ENCODE data around the gene CERS5.
A peak's percentile ranks its signal among the peaks of the same experiment; 100 is the strongest.
"Not testable (repeated sequence)": the region's sequence is repeated elsewhere in the genome, so short reads cannot be mapped to it uniquely, and the experiment has no call there.

Gene CERS5

GRCh38 chr12:50166799-50167048 lies 445 bp downstream of the CERS5 start:
- Mint-ChIP-seq H3K9me3 (no peaks in the 10 kb centered on the region), H3K36me3 (ENCODE audit: low read depth) (peaks cover 9% of the 10 kb centered on the region), H3K27me3 (no peaks in the 10 kb centered on the region), H3K4me3 (peak overlapping the region; percentile 92), H3K27ac (peak overlapping the region; percentile 91), H3K4me1 (ENCODE audit: low read depth) (peaks cover 38% of the 10 kb centered on the region)

GRCh38 chr12:50164963-50165362 lies 2.2 kb downstream of the CERS5 start:
- Mint-ChIP-seq H3K4me3 (peak overlapping the region; percentile 27), H3K36me3 (ENCODE audit: low read depth) (peaks cover 14% of the 10 kb centered on the region), H3K4me1 (ENCODE audit: low read depth) (peaks cover 43% of the 10 kb centered on the region), H3K27ac (peak overlapping the region; percentile 59), H3K27me3 (no peaks in the 10 kb centered on the region), H3K9me3 (no peaks in the 10 kb centered on the region)

- Mint-ChIP-seq H3K27me3 (no peaks in the 10 kb centered on the region), H3K27ac (no peak overlapping the region), H3K9me3 (no peaks in the 10 kb centered on the region), H3K4me1 (ENCODE audit: low read depth) (peaks cover 43% of the 10 kb centered on the region), H3K4me3 (no peak overlapping the region), H3K36me3 (ENCODE audit: low read depth) (peaks cover 24% of the 10 kb centered on the region)
These were observed 4.9 kb downstream of the CERS5 start for GRCh38 chr12:50162230-50162629.

GRCh38 chr12:50160643-50161042 lies 6.5 kb downstream of the CERS5 start:
- Mint-ChIP-seq H3K27me3 (no peaks in the 10 kb centered on the region), H3K36me3 (ENCODE audit: low read depth) (peaks cover 21% of the 10 kb centered on the region), H3K9me3 (no peaks in the 10 kb centered on the region), H3K4me3 (no peak overlapping the region), H3K4me1 (ENCODE audit: low read depth) (peaks cover 37% of the 10 kb centered on the region), H3K27ac (no peak overlapping the region)

GRCh38 chr12:50157259-50157658 lies 9.9 kb downstream of the CERS5 start:
- Mint-ChIP-seq H3K27ac (peak overlapping the region; percentile 7), H3K27me3 (no peaks in the 10 kb centered on the region), H3K9me3 (no peaks in the 10 kb centered on the region), H3K4me3 (no peak overlapping the region), H3K36me3 (ENCODE audit: low read depth) (peaks cover 17% of the 10 kb centered on the region), H3K4me1 (ENCODE audit: low read depth) (peaks cover 20% of the 10 kb centered on the region)

GRCh38 chr12:50156641-50157040 lies 10.5 kb downstream of the CERS5 start:
- peaks cover 17% of the 10 kb centered on the region for H3K4me1 Mint-ChIP-seq (ENCODE audit: low read depth)
- H3K27me3 Mint-ChIP-seq = no peaks in the 10 kb centered on the region
- H3K4me3 Mint-ChIP-seq = no peak overlapping the region
- H3K36me3 Mint-ChIP-seq (ENCODE audit: low read depth) = peaks cover 17% of the 10 kb centered on the region
- no peaks in the 10 kb centered on the region for H3K9me3 Mint-ChIP-seq
- H3K27ac Mint-ChIP-seq = no peak overlapping the region

GRCh38 chr12:50154947-50155346 lies 12.2 kb downstream of the CERS5 start:
- not testable (repeated sequence) for H3K27me3 Mint-ChIP-seq, H3K4me3 Mint-ChIP-seq, H3K9me3 Mint-ChIP-seq, H3K27ac Mint-ChIP-seq
- peaks cover 25% of the 10 kb centered on the region for H3K4me1 Mint-ChIP-seq (ENCODE audit: low read depth)
- H3K36me3 Mint-ChIP-seq (ENCODE audit: low read depth) = peaks cover 12% of the 10 kb centered on the region

GRCh38 chr12:50151047-50151687 lies 16.0 kb downstream of the CERS5 start:
- Mint-ChIP-seq H3K9me3 (no peaks in the 10 kb centered on the region), H3K27me3 (no peaks in the 10 kb centered on the region), H3K36me3 (ENCODE audit: low read depth) (no peaks in the 10 kb centered on the region), H3K4me3 (no peak overlapping the region), H3K27ac (no peak overlapping the region), H3K4me1 (ENCODE audit: low read depth) (peaks cover 22% of the 10 kb centered on the region)

- Mint-ChIP-seq H3K27me3 (no peaks in the 10 kb centered on the region), H3K9me3 (no peaks in the 10 kb centered on the region), H3K27ac (no peak overlapping the region), H3K4me1 (ENCODE audit: low read depth) (peaks cover 25% of the 10 kb centered on the region), H3K36me3 (ENCODE audit: low read depth) (no peaks in the 10 kb centered on the region), H3K4me3 (no peak overlapping the region)
These were observed 17.9 kb downstream of the CERS5 start for GRCh38 chr12:50149311-50149710.

GRCh38 chr12:50148011-50148410 lies 19.2 kb downstream of the CERS5 start:
- H3K27me3 Mint-ChIP-seq; H3K9me3 Mint-ChIP-seq; H3K36me3 Mint-ChIP-seq (ENCODE audit: low read depth); H3K27ac Mint-ChIP-seq; H3K4me3 Mint-ChIP-seq: not testable (repeated sequence)
- peaks cover 25% of the 10 kb centered on the region for H3K4me1 Mint-ChIP-seq (ENCODE audit: low read depth)

- Mint-ChIP-seq H3K4me1 (ENCODE audit: low read depth) (peaks cover 25% of the 10 kb centered on the region), H3K27me3 (no peaks in the 10 kb centered on the region), H3K36me3 (ENCODE audit: low read depth) (peaks cover 10% of the 10 kb centered on the region), H3K4me3 (no peak overlapping the region), H3K9me3 (no peaks in the 10 kb centered on the region), H3K27ac (no peak overlapping the region)
These were observed 19.9 kb downstream of the CERS5 start for GRCh38 chr12:50147281-50147680.

GRCh38 chr12:50145439-50145838 lies 21.7 kb downstream of the CERS5 start:
- Mint-ChIP-seq H3K27me3 (no peaks in the 10 kb centered on the region), H3K4me1 (ENCODE audit: low read depth) (peaks cover 15% of the 10 kb centered on the region), H3K36me3 (ENCODE audit: low read depth) (peaks cover 25% of the 10 kb centered on the region), H3K27ac (no peak overlapping the region), H3K9me3 (no peaks in the 10 kb centered on the region), H3K4me3 (no peak overlapping the region)

GRCh38 chr12:50142993-50143392 lies 24.2 kb downstream of the CERS5 start:
- Mint-ChIP-seq H3K27ac (no peak overlapping the region), H3K9me3 (no peaks in the 10 kb centered on the region), H3K36me3 (ENCODE audit: low read depth) (peaks cover 33% of the 10 kb centered on the region), H3K27me3 (no peaks in the 10 kb centered on the region), H3K4me1 (ENCODE audit: low read depth) (peaks cover 3% of the 10 kb centered on the region), H3K4me3 (no peak overlapping the region)

GRCh38 chr12:50132505-50133135 lies 34.5 kb downstream of the CERS5 start:
- Mint-ChIP-seq H3K27ac (peak overlapping the region; percentile 88), H3K4me1 (ENCODE audit: low read depth) (peaks cover 8% of the 10 kb centered on the region), H3K27me3 (no peaks in the 10 kb centered on the region), H3K36me3 (ENCODE audit: low read depth) (peaks cover 64% of the 10 kb centered on the region), H3K9me3 (no peaks in the 10 kb centered on the region), H3K4me3 (no peak overlapping the region)

- Mint-ChIP-seq H3K27ac (no peak overlapping the region), H3K4me1 (ENCODE audit: low read depth) (peaks cover 20% of the 10 kb centered on the region), H3K4me3 (no peak overlapping the region), H3K27me3 (no peaks in the 10 kb centered on the region), H3K9me3 (no peaks in the 10 kb centered on the region), H3K36me3 (ENCODE audit: low read depth) (peaks cover 76% of the 10 kb centered on the region)
These were observed 37.9 kb downstream of the CERS5 start for GRCh38 chr12:50129290-50129689.

- no peaks in the 10 kb centered on the region for H3K27me3 Mint-ChIP-seq
- H3K4me3 Mint-ChIP-seq = no peak overlapping the region
- H3K27ac Mint-ChIP-seq = peak overlapping the region; percentile 43
- H3K36me3 Mint-ChIP-seq (ENCODE audit: low read depth) = peaks cover 74% of the 10 kb centered on the region
- H3K9me3 Mint-ChIP-seq = no peaks in the 10 kb centered on the region
- peaks cover 15% of the 10 kb centered on the region for H3K4me1 Mint-ChIP-seq (ENCODE audit: low read depth)
These were observed 39.6 kb downstream of the CERS5 start for GRCh38 chr12:50127546-50127945.

All from stimulated activated naive CD8-positive, alpha-beta T cell treated with anti-CD3 and anti-CD28 coated beads, Interleukin-15, Interleukin-2, amounts not matched to agents 100 ng/mL and 50 ng/mL, for 24 hours (primary cell).